ENCODE results near the gene GALNT5. TPM values are rescaled to one million over a fixed set of nuclear protein-coding genes. Genes with fewer than 3 reads are reported as not detected.

Gene GALNT5
- polyA plus RNA-seq, 3 donors, result not detected

DNA sequence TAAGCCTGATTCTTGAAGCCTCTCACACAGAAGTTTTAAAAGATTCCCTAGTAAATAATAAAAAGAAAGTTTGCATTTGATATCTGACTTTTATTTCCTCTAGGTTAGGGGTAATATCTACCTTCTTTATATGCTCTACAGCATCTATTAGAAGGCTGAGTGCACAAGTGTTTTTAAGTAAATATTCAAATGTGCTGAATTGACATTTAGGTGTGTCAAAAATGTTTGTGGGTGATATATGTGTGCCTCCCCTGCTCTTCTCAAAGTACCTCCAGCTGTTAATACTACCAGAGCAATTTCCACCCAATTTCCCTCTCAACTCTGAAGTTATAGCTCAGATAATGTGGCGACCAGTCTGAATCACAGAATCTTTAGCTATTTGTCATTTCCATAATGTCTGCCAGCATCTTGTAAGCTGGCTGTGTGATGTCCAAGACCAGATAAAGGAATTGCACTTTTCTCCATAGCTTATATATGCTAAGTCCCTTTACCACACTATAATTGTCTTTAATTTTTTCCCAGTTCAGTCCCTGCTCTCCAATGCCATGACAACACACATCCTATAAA lies 92.5 kb downstream of the GALNT5 start:
- no peak overlapping the region for H3K4me2 ChIP-seq (replicated peaks; ENCODE audit: extremely low read depth, low read length, poor library complexity, severe bottlenecking)
- no peak overlapping the region for H2AFZ ChIP-seq (ENCODE audit: insufficient read depth, low read depth, low read length, poor library complexity, severe bottlenecking)
- Mint-ChIP-seq H3K4me3 (no peak overlapping the region), H3K36me3 (peaks cover 1 to 4% of the 10 kb centered on the region in 2 donors), H3K27ac (no peak overlapping the region), H3K27me3 (ENCODE audit: low read depth in 3 of 3) (peaks cover 0 to 2% (median 0%) of the 10 kb centered on the region in 3 donors), H3K9me3 (peaks cover 5 to 13% (median 10%) of the 10 kb centered on the region in 7 donors), H3K4me1 (no peaks in the 10 kb centered on the region)
- WGBS (ENCODE audit: insufficient coverage), result 100% methylated on average over 1 of the region's 1 CpG
- no peak for TF ChIP-seq CTCF (IDR thresholded peaks at IDR 0.05)
- no peak for DNase-seq
- H3K27me3 ChIP-seq (ENCODE audit: control insufficient read depth in 2 of 2, insufficient read depth in 2 of 2, low read length in 2 of 2), result no peaks in the 10 kb centered on the region
- H3K9ac ChIP-seq (ENCODE audit: insufficient read depth, low read length, poor library complexity, severe bottlenecking), result no peak overlapping the region
- H3K79me2 ChIP-seq (ENCODE audit: insufficient read depth, low read length), result no peaks in the 10 kb centered on the region
- H3K36me3 ChIP-seq (replicated peaks in 1 of 2; ENCODE audit: control insufficient read depth in 1 of 2, insufficient read depth in 2 of 2, low read length in 2 of 2), result no peaks in the 10 kb centered on the region
- no peak overlapping the region for H3K27ac ChIP-seq (ENCODE audit: low read depth in 1 of 2, low read length in 2 of 2)
- H3K4me3 ChIP-seq (replicated peaks in 1 of 3; ENCODE audit: low read depth in 2 of 3, low read length in 3 of 3), result no peak overlapping the region
- intact Hi-C loops (cut with micrococcal nuclease), result no loop called here
- no peaks in the 10 kb centered on the region for H3K4me1 ChIP-seq (ENCODE audit: control insufficient read depth in 1 of 2, insufficient read depth in 2 of 2, low read length in 2 of 2)
- no peaks in the 10 kb centered on the region for H4K20me1 ChIP-seq (ENCODE audit: insufficient read depth, low read length)
- peaks cover 2 to 9% of the 10 kb centered on the region in 2 donors for H3K9me3 ChIP-seq (replicated peaks in 1 of 2; ENCODE audit: control insufficient read depth in 1 of 2, insufficient read depth in 1 of 2, low read length in 2 of 2)

DNA sequence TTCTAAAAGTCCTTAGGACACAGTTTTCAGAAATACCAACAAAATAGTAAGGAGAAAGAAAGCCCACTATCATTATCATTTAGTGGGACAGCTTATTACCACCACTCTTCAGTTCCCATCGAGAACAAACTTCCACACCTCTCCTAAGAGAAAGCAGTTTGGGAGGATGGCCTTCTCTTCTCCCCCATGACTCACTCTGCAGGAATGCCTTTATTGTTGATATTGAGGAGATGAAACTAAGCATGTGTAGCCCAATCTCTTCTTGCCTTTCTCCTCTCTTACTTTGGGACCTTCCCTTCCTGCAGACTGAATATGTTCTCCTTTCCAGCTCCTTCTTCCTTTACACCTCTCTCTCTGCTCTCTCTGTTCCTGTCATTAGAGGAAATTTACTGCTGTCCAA lies 98.1 kb downstream of the GALNT5 start:
- peaks cover 0 to 4% (median 3%) of the 10 kb centered on the region in 7 donors for H3K9me3 Mint-ChIP-seq
- H3K36me3 Mint-ChIP-seq, result no peaks in the 10 kb centered on the region
- DNase-seq, result no peak
- no peak for TF ChIP-seq CTCF (IDR thresholded peaks at IDR 0.05)
- Histone ChIP-seq H3K4me3 (replicated peaks in 1 of 3; ENCODE audit: low read depth in 2 of 3, low read length in 3 of 3) (no peak overlapping the region), H3K9ac (ENCODE audit: insufficient read depth, low read length, poor library complexity, severe bottlenecking) (no peak overlapping the region), H2AFZ (ENCODE audit: insufficient read depth, low read depth, low read length, poor library complexity, severe bottlenecking) (no peak overlapping the region), H3K27ac (ENCODE audit: low read depth in 1 of 2, low read length in 2 of 2) (no peak overlapping the region), H3K9me3 (replicated peaks in 1 of 2; ENCODE audit: control insufficient read depth in 1 of 2, insufficient read depth in 1 of 2, low read length in 2 of 2) (peaks cover 0 to under 1% of the 10 kb centered on the region in 2 donors), H3K27me3 (ENCODE audit: control insufficient read depth in 2 of 2, insufficient read depth in 2 of 2, low read length in 2 of 2) (no peaks in the 10 kb centered on the region), H4K20me1 (ENCODE audit: insufficient read depth, low read length) (no peaks in the 10 kb centered on the region), H3K36me3 (replicated peaks in 1 of 2; ENCODE audit: control insufficient read depth in 1 of 2, insufficient read depth in 2 of 2, low read length in 2 of 2) (no peaks in the 10 kb centered on the region), H3K4me1 (ENCODE audit: control insufficient read depth in 1 of 2, insufficient read depth in 2 of 2, low read length in 2 of 2) (no peaks in the 10 kb centered on the region), H3K79me2 (ENCODE audit: insufficient read depth, low read length) (no peaks in the 10 kb centered on the region), H3K4me2 (replicated peaks; ENCODE audit: extremely low read depth, low read length, poor library complexity, severe bottlenecking) (no peak overlapping the region)
- H3K4me1 Mint-ChIP-seq, result no peaks in the 10 kb centered on the region
- H3K4me3 Mint-ChIP-seq, result no peak overlapping the region
- intact Hi-C loops (cut with micrococcal nuclease), result no loop called here
- no CpG with 5 or more reads among the region's 1 CpG for WGBS (ENCODE audit: insufficient coverage)
- H3K27ac Mint-ChIP-seq, result no peak overlapping the region
- no peaks in the 10 kb centered on the region for H3K27me3 Mint-ChIP-seq (ENCODE audit: low read depth in 3 of 3)
